Common myeloid progenitor, CD34-positive (primary cell): ENCODE measurements around the gene GPR146.
A peak's percentile ranks its signal among the peaks of the same experiment; 100 is the strongest.

Source experiments
- CTCF ChIA-PET: fragments of 350-600 bp; sonication (Branson Sonifier 250); formaldehyde crosslinking; loops from one replicate; lab custom pipeline; 2021; ENCODE audit warnings: antibody characterized with exemption; lab: Charles Lee
- POLR2A ChIA-PET: fragments of 350-600 bp; sonication (Branson Sonifier 250); formaldehyde crosslinking; loops from one replicate; lab custom pipeline; 2021; ENCODE audit warnings: antibody characterized with exemption; lab: Charles Lee
- DNase-seq, 3 donors: peaks; one replicate each; pipeline versions ENCODE4 v3.0.0 to v3.0.0-alpha.2; 2013
- H3K27ac ChIP-seq, 2 experiments: 1 replicate in 1 of 2; 2 replicates in 1 of 2; pipeline ENCODE4 v1.7.0; 2013; ENCODE audit warnings: inconsistent platforms in 2 of 2, low read length in 2 of 2, mild to moderate bottlenecking in 2 of 2, low read depth in 1 of 2, moderate library complexity in 1 of 2; ENCODE audit not compliant: severe bottlenecking in 2 of 2, insufficient read depth in 1 of 2, poor library complexity in 1 of 2
- H3K27me3 ChIP-seq, 5 experiments: replicated peaks in 2 of 5; 1 replicate in 3 of 5; 2 replicates in 2 of 5; pipeline versions ENCODE4 v1.6.1 to v1.7.0; 2013; ENCODE audit warnings: low read length in 4 of 5, mild to moderate bottlenecking in 2 of 5, moderate library complexity in 2 of 5, inconsistent platforms in 1 of 5; ENCODE audit not compliant: insufficient read depth in 5 of 5, control insufficient read depth in 4 of 5
- H3K36me3 ChIP-seq, 4 experiments: 1 replicate in 2 of 4; 2 replicates in 2 of 4; pipeline versions ENCODE4 v1.6.1 to v1.7.0; 2013; ENCODE audit warnings: low read length in 3 of 4, control low read depth in 1 of 4, mild to moderate bottlenecking in 1 of 4; ENCODE audit not compliant: control insufficient read depth in 4 of 4, insufficient read depth in 4 of 4
- H3K4me1 ChIP-seq, 4 experiments: 1 replicate in 3 of 4; 2 replicates in 1 of 4; pipeline versions ENCODE4 v1.6.1 to v1.7.1; 2013; ENCODE audit warnings: low read length in 3 of 4, mild to moderate bottlenecking in 3 of 4, control low read depth in 1 of 4, inconsistent platforms in 1 of 4, moderate library complexity in 1 of 4; ENCODE audit not compliant: control insufficient read depth in 4 of 4, insufficient read depth in 4 of 4; ENCODE audit errors: control extremely low read depth in 1 of 4
- H3K4me3 ChIP-seq, 7 experiments: 1 replicate in 4 of 7; 2 replicates in 3 of 7; pipeline versions ENCODE4 v1.5.1 to v1.7.0; 2013; ENCODE audit warnings: mild to moderate bottlenecking in 7 of 7, low read length in 6 of 7, moderate library complexity in 6 of 7, inconsistent platforms in 2 of 7, low read depth in 2 of 7, control low read depth in 1 of 7; ENCODE audit not compliant: insufficient read depth in 4 of 7, control insufficient read depth in 1 of 7; ENCODE audit errors: extremely low read depth in 1 of 7
- H3K9me3 ChIP-seq, 5 experiments: 1 replicate in 4 of 5; 2 replicates in 1 of 5; pipeline versions ENCODE4 v1.6.1 to v1.7.1; 2013; ENCODE audit warnings: low read length in 4 of 5, mild to moderate bottlenecking in 2 of 5, inconsistent platforms in 1 of 5, low read depth in 1 of 5, moderate library complexity in 1 of 5; ENCODE audit not compliant: control insufficient read depth in 4 of 5, insufficient read depth in 2 of 5; ENCODE audit errors: control extremely low read depth in 1 of 5
- WGBS: methylation state at CpG from one replicate; pipeline ENCODE4 v1.1.5; 2013; ENCODE audit not compliant: insufficient coverage; 5-methylcytosine and 5-hydroxymethylcytosine counted together

GPR146 gene

GRCh38 chr7:1083729-1084657, 39.6 kb downstream of the GPR146 start:
- DNase-seq, result peak in 1 of 3 donors; percentile 31
- no peak overlapping the region for H3K4me3 ChIP-seq
- no peak overlapping the region for H3K27ac ChIP-seq
- peaks cover 0 to 25% (median 8%) of the 10 kb centered on the region in 4 experiments for H3K4me1 ChIP-seq
- POLR2A ChIA-PET, result no interaction called here
- no peaks in the 10 kb centered on the region for H3K27me3 ChIP-seq
- H3K9me3 ChIP-seq, result no peaks in the 10 kb centered on the region
- H3K36me3 ChIP-seq, result peaks cover 0 to 4% (median 0%) of the 10 kb centered on the region in 4 experiments
- 91% methylated on average over 40 of the region's 45 CpGs for WGBS
- CTCF ChIA-PET, result interaction anchor here (0.6 to 2.3 kb wide), 4 partner anchors 13 to 91 kb away, joined by 3 to 10 read pairs (median 4); no protein-coding TSS in a partner anchor

- Histone ChIP-seq H3K36me3 (peaks cover 0 to 4% (median 0%) of the 10 kb centered on the region in 4 experiments), H3K27ac (no peak overlapping the region), H3K9me3 (no peaks in the 10 kb centered on the region), H3K4me1 (peaks cover 0 to 15% (median 8%) of the 10 kb centered on the region in 4 experiments), H3K4me3 (no peak overlapping the region), H3K27me3 (no peaks in the 10 kb centered on the region)
- over 99% methylated on average over 7 of the region's 10 CpGs for WGBS
- no peak for DNase-seq
- ChIA-PET POLR2A (no interaction called here), CTCF (interaction anchor here (0.7 to 2.3 kb wide), 7 partner anchors 14 to 92 kb away, joined by 3 to 10 read pairs (median 4); a partner anchor contains a TSS)
These were observed 40.9 kb downstream of the GPR146 start for GRCh38 chr7:1085266-1085665.

GRCh38 chr7:1085910-1086421, 41.6 kb downstream of the GPR146 start:
- Histone ChIP-seq H3K27ac (no peak overlapping the region), H3K9me3 (no peaks in the 10 kb centered on the region), H3K27me3 (no peaks in the 10 kb centered on the region), H3K4me3 (no peak overlapping the region), H3K36me3 (no peaks in the 10 kb centered on the region), H3K4me1 (peaks cover 0 to 17% (median 8%) of the 10 kb centered on the region in 4 experiments)
- 96% methylated on average over 11 of the region's 11 CpGs for WGBS
- DNase-seq, result no peak
- POLR2A ChIA-PET, result no interaction called here
- CTCF ChIA-PET, result interaction anchor here (0.7 to 2.3 kb wide), 18 partner anchors 11 to 267 kb away, joined by 3 to 10 read pairs (median 3); a partner anchor contains a TSS

- Histone ChIP-seq H3K4me3 (peak overlapping the region in 5 of 7 experiments; percentile 8 to 78 (median 53)), H3K27me3 (no peaks in the 10 kb centered on the region), H3K9me3 (no peaks in the 10 kb centered on the region), H3K4me1 (peaks cover 0 to 18% (median 8%) of the 10 kb centered on the region in 4 experiments), H3K27ac (no peak overlapping the region), H3K36me3 (peaks cover 0 to 1% (median 0%) of the 10 kb centered on the region in 4 experiments)
- ChIA-PET CTCF (interaction anchor here (0.7 to 2.3 kb wide), 19 partner anchors 12 to 268 kb away, joined by 3 to 10 read pairs (median 3); a partner anchor contains a TSS), POLR2A (no interaction called here)
- peak; percentile 58 to 76 (median 76) for DNase-seq
- WGBS, result 15% methylated on average over 36 of the region's 45 CpGs
These were observed 42.5 kb downstream of the GPR146 start for GRCh38 chr7:1086588-1087464.

GRCh38 chr7:1087465-1087814, 43.1 kb downstream of the GPR146 start:
- Histone ChIP-seq H3K27ac (no peak overlapping the region), H3K9me3 (no peaks in the 10 kb centered on the region)
- 90% methylated on average over 5 of the region's 6 CpGs for WGBS

More at GRCh38 chr7:1087465-1087814, 43.1 kb downstream of the GPR146 start:
- peak overlapping the region in 3 of 7 experiments; percentile 52 to 78 (median 53) for H3K4me3 ChIP-seq
- DNase-seq, result no peak
- H3K4me1 ChIP-seq, result peaks cover 0 to 18% (median 8%) of the 10 kb centered on the region in 4 experiments
- CTCF ChIA-PET, result interaction anchor here (0.8 to 2.1 kb wide), 4 partner anchors 15 to 56 kb away, joined by 3 to 8 read pairs (median 4); no protein-coding TSS in a partner anchor
- POLR2A ChIA-PET, result no interaction called here
- H3K36me3 ChIP-seq, result peaks cover 0 to 5% (median 3%) of the 10 kb centered on the region in 4 experiments
- H3K27me3 ChIP-seq, result no peaks in the 10 kb centered on the region
